GM21447 (cell line): Measurements from ENCODE around the gene PCTP.

Source experiments
- ATAC-seq: cut with Tn5 transposase; IDR thresholded peaks from one replicate; pipeline ENCODE4 v1.9.1; 2021; ENCODE audit not compliant: unreplicated experiment

The PCTP gene

DNA sequence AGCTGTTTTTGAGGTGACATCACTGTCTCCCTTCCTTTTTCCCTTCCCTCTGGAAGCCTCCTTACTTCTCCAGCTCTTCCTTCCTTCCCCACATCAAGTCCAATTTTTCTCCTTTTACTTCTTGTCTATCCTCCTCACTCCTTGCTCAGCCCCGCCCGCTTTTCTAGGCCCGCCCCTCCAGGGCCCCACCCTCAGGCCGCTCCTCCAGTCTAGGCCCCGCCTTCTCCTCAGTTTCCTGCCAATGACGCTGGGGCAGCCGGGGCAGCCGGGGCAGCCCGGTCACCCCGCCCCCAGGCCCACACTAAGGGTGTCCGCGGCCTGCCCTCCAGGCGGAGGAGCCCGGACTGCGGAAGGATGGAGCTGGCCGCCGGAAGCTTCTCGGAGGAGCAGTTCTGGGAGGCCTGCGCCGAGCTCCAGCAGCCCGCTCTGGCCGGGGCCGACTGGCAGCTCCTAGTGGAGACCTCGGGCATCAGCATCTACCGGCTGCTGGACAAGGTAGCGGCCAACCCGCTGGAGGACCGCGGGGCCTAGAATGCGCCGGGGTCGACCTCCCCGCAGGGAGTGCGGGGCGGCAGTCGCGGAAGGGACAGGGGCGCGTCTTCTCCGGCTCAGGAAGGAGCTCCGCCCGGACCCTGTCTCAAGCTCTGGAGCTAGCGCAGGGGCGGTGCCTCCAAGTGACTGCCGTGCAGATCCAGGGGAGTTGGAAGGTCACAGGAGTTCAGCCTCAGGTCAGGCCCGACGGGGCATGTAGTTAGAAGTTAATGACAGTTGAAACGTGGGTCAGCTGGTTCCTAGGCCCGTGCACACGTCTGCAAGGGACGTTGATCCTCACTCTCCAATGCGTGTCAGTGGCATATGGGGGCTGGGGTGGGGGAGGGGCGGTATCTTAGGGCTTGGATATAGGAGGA is at the start of gene PCTP:
PCTP (plus strand) TSS at position 302 of the 908 bp plus-strand sequence; CDS start at position 355, 53 bp downstream.
- ATAC-seq = peak; percentile 99

DNA sequence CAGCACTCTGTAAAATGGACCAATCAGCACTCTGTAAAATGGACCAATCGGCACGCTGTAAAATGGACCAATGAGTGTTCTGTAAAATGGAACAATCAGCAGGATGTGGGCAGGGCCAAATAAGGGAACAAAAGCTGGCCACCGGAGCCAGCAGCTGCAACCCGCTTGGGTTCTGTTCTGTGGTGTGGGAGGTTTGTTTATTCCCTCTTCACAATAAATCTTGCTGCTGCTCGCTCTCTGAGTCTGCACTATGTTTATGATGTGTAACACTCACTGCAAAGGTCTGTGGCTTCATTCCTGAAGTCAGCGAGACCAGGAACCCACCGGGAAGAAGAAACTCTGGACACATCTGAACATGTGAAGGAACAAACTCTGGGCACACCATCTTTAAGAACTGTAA is 48.7 kb upstream of the PCTP start:
- ATAC-seq = no peak

GRCh38 chr17:55704401-55704800 is 46.5 kb upstream of the PCTP start:
- ATAC-seq = no peak

- peak; percentile 74 for ATAC-seq
Measured at GRCh38 chr17:55705847-55706246, 45.0 kb upstream of the PCTP start.

GRCh38 chr17:55706808-55707773 is 43.8 kb upstream of the PCTP start:
- no peak for ATAC-seq

GRCh38 chr17:55708175-55708974 is 42.5 kb upstream of the PCTP start:
- no peak for ATAC-seq

DNA sequence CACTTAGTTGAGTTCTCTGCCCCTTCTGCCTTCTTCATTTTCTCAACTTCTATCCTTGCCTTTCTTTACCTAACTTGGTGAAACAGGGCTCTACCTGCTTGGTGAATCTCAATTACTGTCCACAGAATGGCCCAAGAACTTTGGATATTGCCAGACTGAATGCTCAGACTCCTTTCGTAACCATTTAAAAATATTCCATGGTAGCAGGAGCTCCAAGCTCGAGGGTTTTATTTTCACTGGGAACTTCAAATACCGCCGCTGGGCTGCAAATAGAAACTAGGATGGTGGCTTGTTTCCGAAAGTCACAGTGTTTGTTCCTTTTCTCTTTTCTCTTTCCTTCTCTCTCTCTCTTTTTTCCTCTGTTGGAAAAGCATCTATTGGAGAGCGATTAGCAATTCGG is 41.4 kb upstream of the PCTP start:
- ATAC-seq = no peak

DNA sequence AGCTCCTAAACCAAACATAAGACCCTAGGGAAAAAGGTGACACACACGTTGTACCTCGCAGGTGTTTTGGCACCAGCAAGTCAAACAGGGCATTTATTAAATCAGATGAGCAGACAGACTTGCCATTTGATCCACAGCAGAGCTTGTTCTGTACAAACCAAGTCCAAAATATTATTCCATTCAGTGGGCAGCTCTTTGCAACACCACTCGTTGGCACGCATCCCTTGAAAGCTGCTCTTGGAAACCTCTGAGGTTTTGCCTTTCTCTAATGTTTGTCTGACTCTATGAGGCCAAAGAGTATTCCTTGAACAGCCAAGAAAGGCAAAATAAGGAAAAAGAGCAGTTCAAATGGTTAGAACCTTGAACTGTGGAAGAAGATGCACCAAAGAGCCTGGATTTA is 40.9 kb upstream of the PCTP start:
- ATAC-seq = no peak

GRCh38 chr17:55710410-55710809 is 40.4 kb upstream of the PCTP start:
- ATAC-seq = no peak

GRCh38 chr17:55710829-55711496 is 39.9 kb upstream of the PCTP start:
- no peak for ATAC-seq

GRCh38 chr17:55717432-55717831 is 33.4 kb upstream of the PCTP start:
- no peak for ATAC-seq

GRCh38 chr17:55717898-55718735 is 32.7 kb upstream of the PCTP start:
- no peak for ATAC-seq

DNA sequence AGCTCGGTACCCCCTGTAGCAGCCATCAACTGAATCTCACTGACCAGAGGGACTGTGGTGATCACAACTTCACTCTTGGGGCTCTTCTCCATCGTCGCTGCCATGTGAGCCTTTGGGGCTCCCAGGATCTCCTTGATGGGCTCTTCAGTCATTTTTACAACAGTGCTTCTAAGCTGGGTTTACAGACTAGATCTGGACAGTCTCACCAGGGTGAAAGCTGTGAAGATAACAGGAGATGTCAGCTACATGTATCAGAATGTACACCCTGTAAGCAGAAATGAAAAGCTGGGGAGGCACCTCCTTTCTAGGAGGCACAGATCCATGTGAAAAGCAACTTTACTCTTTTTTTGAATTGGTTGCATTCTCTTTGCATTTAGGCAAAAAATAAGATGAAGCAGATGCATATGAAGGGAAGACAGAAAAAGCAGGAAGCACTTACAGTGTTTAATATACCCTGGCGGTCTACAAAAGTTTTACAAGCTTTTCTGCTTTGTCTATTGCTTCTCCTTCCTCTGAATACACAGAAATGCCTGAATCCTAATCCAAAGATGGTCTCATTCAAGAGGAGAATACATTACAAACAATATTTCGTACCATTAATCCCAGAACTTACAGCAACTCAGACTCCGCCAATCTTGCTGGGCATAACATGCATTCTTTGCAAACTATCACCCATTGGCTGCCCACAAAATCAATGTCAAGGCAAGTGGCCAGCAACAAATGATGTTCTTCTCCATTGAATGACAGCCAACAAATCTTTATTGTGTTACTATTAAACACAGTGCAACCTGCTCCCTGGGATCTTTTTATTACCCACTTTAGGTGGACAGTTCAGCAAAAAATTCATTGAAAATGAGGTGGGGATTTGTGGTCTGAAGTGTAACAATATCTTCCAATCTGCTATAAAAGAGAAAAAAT is 29.7 kb upstream of the PCTP start:
- no peak for ATAC-seq

DNA sequence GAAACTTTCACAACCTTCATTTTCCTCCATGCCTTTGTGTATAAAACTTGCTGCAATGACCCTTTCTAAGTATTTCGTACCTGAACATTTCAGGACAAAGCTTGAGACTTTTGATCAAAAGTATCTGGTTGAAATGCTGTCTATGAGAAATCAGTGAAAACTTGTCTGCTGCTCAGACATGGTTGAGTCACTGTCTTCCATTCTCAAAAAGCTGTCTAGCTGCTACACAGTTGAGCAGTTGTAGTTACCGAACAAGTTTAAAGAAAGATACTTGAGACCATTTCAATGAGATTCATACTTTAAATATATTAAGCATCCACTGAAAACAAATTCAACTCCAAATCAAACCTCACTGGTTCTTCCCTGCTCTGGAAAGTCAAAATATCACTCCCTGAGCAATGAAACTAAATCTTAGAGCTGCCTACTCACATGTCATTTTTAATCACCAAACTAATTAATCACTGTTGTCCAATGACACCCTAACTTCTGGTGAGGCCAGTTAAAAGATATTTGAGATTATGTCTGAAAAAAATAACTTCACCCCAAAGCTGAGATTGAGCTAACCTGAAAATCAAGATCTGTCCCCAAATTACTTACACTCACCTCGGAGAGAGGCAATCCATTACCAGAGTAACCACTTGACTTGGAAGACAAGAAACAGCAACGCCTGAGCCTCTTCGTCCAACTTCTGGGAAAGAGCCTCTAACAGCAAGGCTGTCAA is 28.7 kb upstream of the PCTP start:
- no peak for ATAC-seq

DNA sequence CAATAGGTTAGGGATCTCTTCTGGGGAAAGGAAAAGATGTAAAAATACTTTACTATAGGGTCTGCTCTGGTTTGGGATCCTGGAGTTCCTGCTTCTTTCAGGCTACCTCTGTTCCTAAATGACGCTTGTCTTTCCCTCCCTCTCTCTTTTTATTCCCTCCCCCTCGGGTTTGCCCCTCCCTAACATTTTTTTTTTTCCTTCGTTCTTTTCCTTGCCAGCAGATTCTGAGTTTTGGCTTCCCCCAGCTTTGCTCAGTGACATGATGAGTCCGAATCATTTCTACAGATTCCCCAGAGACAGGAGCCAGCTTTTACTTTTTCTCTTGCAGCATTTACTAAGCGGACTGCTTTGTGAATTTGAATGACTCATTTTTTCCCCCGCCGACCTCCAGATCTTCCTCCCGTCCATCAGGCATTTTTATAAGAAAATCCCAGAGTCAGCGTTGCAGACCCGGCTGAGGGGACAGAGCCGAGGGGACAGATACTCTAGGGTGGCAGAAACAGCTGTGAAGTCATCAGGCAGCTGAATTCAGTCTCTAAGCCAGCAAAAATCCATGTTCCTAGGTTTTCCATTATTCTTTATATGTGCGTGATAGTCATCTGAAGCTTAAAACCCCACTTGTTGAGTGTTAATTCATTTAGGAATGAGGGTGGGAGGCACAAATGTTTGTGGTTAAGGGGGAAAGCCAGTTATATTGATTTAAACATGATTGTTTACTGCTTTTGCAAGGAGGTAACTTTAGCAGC is 27.9 kb upstream of the PCTP start, which contains the start of gene TMEM100:
TMEM100 (minus strand) TSS at position 123 of the 746 bp plus-strand sequence. CDS start 1,794 bp downstream, outside the sequence.
- no peak for ATAC-seq

- ATAC-seq = no peak
Measured at GRCh38 chr17:55723488-55723848, 27.4 kb upstream of the PCTP start.

- ATAC-seq = no peak
Measured at GRCh38 chr17:55726440-55726839, 24.4 kb upstream of the PCTP start.
